ENCODE measurements around the gene MEGF6.

DNA sequence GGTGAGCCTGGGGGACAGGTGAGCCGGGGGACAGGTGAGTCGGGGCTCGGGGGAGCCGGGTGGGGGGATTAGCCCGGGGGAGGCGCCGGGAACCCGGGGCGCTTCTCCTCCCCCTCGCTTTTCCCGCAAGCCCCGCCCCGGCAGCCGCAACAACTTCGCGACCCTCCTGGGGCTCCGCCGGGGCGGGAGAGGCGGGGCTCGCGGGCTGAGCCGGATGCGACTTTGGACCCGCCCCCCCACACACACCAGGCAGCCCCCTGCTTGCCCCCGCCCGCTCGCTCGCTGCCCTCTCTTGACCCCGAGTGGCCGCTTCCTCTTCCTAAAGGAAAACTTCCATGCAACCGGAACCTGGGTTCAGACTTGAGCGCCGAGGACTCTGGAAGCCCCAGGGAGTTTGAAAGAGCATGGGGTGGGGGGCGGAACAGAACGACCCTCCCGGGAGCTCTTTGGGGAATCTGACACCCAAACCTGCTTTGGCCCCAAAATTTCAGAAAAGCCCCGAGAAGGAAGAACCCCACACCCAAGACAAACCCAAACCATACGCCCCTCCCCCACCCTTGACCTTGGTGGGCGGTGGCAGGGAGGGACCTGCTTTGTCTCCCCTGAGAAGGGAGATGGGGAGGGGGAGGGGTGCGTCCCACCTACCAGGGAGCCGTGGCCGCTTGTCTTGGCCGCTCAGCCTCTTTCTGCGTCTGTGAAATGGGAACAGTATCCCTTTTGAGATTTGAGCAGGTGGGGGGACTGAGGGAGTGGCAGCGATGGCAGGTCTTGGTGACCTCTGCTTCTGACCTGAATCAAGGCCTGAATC lies 156.3 kb downstream of the MEGF6 start:
- TF ChIP-seq, protein P1, sequence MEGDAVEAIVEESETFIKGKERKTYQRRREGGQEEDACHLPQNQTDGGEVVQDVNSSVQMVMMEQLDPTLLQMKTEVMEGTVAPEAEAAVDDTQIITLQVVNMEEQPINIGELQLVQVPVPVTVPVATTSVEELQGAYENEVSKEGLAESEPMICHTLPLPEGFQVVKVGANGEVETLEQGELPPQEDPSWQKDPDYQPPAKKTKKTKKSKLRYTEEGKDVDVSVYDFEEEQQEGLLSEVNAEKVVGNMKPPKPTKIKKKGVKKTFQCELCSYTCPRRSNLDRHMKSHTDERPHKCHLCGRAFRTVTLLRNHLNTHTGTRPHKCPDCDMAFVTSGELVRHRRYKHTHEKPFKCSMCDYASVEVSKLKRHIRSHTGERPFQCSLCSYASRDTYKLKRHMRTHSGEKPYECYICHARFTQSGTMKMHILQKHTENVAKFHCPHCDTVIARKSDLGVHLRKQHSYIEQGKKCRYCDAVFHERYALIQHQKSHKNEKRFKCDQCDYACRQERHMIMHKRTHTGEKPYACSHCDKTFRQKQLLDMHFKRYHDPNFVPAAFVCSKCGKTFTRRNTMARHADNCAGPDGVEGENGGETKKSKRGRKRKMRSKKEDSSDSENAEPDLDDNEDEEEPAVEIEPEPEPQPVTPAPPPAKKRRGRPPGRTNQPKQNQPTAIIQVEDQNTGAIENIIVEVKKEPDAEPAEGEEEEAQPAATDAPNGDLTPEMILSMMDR (conservative IDR thresholded peaks at IDR 0.05) = no peak
- no peak for TF ChIP-seq EZH2 (IDR thresholded peaks at IDR 0.05; ENCODE audit: low read depth)

All from PC-9 (cell line).